ENCODE data around the gene VARS2.

The VARS2 gene

DNA sequence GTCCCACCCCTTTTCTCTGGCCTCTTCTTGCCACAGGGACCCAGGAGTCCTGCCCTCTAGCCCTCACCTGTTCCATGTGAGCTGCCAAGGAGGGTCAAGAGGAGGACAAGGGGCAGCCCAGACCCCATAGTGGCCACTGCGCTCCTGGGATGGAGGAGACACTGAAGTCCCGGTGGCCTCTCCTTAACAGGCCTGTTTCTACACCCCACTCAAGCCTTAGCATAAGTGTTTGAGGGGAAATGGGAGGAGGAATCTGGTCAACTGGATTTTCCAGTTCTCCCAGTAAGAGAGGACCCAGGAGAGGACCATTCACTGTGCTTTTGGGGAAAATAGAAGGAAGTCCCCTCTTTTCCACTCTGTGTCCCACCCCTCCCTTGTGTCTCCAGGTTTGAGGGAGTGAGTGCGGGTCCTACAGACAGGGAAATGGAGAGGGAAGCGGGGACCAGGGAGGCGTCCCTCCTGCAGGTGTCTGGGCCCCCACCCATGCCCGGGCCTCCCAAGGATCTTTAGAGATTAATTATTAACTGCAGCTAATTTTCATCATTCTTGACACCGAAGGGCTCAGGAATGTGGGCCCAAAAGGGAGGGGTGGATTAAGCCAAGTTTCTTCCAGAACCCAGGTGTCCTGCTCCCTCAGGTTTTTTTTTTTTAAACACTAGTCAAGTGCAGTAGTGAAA lies 18.1 kb downstream of the VARS2 start, which contains the start of gene SFTA2:
Gene SFTA2, minus strand, starts transcription at position 202 of the 677 bp plus-strand sequence. Its CDS starts 74 bp downstream, at position 128.
- no peak for DNase-seq

DNA sequence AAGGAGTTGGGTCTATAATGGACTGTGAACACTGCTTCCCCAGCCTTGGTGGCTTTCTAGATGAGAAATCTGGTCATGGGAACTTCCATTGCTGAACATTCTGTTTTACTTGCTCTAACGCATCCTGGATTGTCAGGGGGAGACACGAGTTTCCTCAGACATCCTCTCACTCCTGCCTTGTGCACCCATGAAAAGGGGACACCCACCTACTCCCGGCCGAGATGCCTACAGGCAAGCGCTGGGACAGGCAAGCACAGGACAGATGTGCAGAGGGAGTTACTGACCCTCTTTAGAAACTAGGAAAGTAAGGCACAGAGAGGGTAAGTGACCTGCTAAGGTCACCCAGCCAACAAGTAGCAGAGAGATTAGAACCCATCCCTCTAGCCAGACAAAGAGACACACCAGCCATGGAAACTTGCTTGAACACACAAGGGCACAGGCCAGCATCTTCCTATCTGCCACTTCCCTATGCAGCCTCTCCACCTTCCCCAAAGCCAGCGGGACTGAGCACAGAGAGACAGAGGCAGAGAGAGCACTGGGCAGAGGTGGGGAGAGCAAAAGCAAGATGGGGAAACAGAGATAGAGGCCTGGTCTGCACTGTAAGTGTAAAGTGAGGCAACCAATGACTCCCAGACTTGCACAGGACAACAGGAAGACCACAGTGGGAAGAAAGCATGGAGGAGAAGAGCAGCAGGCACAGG lies 18.8 kb downstream of the VARS2 start:
- DNase-seq = no peak

DNA sequence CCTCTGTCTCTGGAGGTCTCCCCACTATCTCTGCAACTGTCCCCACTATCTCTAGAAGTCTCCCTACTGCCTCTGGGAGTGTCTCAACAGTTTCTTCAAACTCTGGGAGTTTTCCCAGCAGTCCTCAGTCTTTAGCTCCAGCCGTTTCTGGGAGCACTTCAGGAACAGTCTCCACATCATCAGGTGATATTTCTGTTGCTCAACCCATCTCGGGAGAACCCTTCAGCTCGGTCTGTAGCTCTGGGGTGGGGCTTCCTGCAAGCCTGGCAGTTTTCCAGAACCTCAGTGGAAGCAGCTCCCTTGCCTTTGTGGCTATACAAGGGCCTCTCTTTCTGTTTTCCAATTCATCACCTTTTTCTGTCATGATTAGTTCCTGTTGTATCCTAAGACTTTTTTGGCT lies 21.0 kb downstream of the VARS2 start:
- DNase-seq = peak; percentile 12

DNA sequence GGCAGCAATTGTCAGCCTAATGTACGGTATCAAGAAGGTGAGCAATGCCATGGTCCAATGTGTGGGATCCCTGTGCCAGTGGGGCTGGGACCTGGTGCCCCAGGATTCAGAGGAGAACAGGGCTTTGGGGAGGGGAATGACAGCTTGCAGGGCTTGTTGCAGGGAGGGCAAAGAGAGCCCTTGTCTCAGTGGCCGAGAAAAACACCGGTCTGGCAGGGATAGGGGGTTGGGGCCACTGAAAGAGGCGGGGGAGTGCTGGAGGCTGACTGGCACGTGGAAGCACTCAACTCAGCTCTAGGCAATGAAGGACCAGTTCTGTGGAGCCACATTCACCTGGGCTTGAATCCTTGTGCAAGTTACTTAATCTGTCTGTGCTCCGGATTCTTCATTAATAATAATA lies 23.2 kb downstream of the VARS2 start:
- DNase-seq = no peak

DNA sequence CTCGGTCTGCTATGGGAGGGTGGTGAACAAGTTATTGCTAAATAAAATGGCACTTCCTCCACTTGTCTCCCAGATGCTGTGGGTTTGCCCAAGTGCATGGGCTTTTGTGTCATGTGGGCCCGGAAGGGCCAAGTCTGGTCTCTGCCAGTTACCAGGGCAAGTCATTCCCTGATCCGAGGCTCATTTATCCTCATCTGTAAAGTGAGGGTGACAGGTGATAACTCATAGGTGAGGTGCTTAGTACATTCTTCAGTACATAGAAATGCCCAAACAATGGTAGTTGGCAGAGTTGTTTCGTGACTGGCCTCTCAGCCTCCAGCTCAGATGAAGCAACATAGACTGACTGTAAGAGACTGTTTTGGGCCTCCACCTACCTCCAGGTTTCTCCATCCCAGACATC lies 24.7 kb downstream of the VARS2 start:
- DNase-seq = no peak

DNA sequence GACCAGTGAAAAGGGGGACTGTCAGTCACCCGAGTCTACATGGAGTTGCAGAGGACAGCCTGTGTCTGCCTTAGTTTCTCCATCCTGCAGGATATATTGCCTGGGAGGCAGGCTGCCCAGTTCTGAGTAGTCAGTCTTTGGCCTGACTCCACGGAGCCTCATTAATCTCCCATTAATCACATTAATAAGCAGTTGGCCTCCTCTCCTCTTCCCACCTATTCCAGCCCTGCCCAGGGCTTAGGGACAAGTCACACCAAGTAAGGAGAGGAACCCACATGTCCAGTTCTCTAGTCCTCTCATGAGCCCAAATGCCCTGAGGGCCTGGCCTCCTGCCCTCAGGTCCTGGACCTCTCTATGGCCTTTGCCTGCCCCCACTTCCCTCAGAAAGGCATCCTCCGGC lies 25.4 kb downstream of the VARS2 start:
- DNase-seq = no peak

DNA sequence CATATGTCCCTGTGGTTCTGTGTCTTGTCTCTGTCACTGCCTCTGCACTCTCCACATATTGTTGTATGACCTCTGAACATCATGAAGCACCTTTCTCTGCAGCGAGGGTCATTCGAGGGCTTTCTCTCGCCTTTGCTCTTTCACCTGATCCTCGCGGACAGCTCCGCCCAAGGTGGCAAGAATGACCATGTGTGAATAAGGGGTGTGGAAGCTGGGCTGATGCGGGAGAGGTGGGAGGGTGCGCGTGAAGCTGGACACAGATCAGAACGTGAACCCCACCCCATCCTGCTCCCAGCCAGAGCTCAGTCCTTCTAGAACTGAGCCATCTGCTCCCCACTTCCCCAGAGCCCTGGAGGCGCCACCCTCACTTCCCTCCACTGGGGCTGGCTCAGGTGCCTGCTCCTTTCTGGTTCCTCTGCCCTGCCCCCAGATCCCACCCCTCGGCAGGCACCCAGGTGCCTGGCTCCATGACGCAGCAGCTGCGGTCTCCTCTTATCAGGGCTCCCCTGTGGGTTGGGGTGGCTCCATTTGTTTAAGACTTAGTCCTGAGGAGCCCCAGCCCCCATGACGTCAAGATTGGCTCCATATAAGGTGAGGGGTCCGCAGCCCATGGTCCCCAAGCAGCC lies 26.4 kb downstream of the VARS2 start, which contains the start of gene MUCL3:
Gene MUCL3, plus strand, starts transcription at position 613 of the 626 bp plus-strand sequence. CDS start 27 bp downstream, outside the sequence.
- DNase-seq = no peak

DNA sequence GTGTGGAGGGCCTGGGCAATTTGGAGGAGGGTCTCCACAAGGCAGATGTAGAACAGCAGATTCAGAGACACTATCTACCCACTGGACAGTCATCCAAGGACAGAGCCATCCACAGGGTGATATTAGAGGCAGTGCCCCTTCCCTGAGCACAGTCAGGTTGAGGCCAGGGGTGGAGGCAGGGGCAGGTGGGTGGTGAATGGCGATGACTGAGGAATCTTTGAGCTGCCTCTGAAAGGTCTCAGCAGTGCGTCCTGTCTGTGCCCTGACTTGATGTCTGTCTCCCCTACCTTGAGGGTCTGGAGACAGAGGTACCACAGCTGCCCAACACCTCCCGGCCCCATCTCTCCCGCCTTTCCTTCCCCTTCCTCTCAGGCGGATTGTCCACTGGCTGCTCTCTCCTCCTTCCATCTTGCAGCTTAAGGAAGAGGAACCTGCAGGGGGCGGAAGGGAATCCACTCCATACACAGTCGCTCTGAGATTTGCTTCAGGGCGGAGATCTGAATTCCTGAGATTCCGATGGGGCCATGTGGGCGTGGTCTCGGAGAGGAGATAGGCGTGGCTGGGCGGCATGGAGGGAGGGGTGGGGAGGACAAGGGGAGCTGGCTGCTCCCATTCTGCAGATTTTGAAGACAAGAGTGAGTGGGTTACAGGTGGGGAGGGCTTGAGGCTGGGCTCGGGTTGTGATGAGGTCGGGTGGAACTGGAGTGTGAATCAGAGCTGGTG lies 28.5 kb downstream of the VARS2 start:
- peak; percentile 89 for DNase-seq

DNA sequence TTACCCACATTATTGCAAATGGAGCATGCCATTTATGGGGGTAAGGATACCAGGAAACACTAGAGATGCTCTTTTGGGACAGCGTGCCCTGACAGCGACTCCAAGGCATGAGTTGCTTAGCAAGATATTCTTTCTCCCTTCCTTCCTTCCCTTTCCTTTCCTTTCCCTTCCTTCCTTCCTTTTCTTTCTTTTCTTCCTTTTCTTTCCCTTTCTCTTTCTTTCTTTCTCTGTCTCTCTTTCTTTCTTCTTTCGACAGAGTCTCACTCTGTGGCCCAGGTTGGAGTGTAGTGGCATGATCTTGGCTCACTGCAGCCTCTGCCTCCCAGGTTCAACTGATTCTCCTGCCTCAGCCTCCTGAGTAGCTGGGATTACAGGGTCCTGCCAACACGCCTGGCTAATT lies 30.0 kb downstream of the VARS2 start:
- DNase-seq = no peak

DNA sequence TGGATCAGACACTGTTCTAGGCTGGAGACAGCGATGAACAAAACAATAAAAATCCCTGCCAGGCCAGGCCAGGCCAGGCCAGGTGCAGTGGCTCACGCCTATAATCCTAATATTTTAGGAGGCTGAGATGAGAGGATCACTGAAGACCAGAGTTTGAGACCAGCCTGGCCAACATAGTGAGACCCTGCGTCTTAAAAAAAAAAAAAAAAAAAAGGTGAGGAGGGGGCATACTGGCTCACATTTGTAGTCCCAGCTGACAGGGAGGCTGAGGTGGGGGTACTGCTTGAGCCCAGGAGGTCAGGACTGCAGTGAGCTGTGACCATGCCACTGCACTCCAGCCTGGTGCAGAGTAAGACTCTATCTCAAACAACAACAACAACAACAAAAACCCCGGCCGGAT lies 31.2 kb downstream of the VARS2 start:
- DNase-seq = no peak

DNA sequence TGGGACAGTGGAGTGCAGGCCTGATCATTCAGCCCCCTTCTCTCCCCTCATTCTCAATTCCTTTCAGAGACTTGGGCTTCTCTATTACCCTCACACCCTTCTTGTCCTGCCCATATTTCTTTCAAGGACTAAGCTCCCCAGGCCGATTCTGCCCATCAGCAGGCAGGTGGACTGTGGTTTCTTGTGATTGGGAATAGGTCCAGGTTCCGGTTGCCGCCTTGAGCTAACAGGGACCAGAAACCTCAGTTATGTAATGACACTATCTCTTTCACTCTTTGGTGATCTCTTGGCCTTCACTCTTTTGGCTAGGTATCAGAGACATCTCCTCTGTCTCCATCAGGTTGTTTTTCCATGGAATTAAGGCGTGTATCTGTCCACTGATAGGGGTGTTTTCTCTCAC lies 33.2 kb downstream of the VARS2 start:
- DNase-seq = no peak

DNA sequence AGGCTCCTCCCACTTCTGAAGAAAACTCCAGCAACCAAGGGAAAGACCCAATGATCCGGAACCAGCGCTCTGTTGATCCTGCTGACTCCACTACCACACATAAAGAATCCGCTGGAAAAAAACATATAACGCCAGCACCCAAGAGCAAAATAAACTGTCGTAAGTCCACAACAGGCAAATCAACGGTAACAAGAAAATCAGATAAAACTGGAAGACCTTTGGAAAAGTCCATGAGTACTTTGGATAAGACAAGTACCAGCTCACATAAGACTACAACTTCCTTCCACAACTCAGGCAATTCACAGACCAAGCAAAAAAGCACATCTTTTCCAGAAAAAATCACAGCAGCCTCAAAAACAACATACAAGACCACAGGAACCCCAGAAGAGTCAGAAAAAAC lies 34.8 kb downstream of the VARS2 start:
- DNase-seq = no peak

DNA sequence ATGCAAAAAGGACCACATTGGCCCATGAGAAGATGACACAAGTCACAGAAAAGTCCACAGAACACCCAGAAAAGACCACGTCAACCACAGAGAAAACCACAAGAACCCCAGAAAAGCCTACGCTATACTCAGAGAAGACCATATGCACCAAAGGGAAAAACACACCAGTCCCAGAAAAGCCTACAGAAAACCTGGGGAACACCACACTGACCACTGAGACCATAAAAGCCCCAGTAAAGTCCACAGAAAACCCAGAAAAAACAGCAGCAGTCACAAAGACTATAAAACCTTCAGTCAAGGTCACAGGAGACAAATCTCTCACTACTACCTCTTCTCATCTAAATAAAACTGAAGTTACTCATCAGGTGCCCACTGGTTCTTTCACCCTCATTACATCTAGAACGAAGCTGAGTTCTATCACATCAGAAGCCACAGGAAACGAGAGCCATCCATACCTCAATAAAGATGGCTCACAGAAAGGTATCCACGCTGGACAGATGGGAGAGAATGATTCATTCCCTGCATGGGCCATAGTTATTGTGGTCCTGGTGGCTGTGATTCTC lies 38.0 kb downstream of the VARS2 start:
- no peak for DNase-seq

DNA sequence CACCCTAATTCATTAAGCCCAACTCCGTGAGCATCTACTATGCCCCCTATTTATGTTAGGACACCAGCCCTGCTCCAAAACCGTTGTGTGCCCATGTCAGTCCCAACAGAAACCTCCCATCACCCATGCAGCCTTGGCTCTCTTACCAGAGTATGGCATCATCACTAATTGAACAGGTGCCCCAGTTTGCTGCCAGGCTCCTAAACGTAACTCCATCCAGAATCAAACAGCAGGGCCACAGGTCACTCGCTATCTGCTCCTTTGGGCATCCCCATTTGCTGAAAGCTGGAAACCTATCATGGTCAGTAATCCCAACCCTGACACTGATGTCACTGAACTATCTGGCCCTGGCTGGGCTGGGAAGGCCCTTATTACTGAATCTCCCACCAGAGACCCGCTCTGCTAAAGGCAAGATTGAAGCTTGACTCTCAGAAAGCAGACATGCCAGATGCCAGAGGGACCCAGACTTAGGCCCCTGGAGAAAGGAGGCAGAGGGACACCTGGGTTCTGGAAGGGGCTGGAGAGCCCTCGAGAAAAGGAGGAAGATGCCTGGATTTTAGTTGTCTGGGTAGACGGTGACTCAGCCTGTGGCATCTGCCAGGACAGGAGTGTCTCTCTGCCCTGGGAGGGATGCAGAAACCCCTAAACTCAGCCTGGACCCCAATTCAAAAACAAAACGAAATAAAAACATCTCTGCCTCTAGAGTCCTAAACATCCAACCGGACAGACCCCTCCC lies 40.8 kb downstream of the VARS2 start:
- DNase-seq = no peak

DNA sequence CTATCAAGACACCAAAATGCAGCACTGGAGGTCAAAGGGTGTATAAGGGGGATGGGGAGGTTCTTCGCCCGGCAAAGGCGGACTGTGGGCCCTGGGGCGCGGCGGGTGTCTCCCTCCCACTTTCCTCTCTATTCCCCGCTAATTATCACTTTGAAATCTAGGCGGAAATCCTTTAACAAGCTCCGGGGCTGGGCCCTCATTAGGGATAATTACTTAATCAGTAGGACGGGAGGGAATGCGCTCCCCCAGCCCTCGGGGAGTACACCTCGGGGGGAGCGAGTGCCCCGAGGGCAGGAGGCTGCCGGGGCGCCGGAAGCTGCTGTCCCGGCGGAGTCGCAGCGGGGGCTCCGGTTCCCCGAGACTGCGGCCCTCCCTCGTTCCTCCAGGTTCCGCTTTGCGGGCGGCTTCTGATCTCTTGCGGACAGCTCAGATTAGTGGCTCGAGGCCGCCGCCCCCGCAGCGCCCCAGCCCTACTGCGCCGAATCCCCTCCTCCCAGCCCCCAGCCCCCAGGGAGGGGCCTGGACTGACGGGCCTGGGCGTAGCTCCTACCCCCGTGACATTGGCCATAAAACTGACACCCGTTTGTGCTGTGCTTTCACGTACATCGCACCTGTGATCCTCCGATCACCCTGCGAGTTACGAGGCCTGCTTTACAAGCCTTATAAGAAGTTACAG lies 41.5 kb downstream of the VARS2 start:
- DNase-seq = peak; percentile 49

DNA sequence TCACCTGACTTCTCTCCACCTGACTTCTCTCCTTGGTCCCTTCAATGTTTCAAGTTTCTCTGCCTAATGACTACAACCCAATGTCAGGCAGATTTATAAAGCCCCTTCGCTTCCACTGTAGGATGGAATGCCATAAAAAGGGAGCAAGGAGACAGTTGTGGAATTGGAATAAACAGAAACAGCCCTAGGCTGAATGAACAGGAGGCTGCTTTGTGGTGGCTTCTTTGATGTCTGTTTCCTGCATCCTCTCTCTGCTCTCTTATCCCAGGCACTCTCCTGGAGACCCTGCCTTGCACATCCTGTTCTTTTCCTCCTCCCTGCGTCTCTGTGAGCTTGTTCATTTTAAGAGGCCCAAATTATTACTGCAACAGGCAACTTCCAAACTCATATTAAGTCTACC lies 43.7 kb downstream of the VARS2 start:
- DNase-seq = no peak

DNA sequence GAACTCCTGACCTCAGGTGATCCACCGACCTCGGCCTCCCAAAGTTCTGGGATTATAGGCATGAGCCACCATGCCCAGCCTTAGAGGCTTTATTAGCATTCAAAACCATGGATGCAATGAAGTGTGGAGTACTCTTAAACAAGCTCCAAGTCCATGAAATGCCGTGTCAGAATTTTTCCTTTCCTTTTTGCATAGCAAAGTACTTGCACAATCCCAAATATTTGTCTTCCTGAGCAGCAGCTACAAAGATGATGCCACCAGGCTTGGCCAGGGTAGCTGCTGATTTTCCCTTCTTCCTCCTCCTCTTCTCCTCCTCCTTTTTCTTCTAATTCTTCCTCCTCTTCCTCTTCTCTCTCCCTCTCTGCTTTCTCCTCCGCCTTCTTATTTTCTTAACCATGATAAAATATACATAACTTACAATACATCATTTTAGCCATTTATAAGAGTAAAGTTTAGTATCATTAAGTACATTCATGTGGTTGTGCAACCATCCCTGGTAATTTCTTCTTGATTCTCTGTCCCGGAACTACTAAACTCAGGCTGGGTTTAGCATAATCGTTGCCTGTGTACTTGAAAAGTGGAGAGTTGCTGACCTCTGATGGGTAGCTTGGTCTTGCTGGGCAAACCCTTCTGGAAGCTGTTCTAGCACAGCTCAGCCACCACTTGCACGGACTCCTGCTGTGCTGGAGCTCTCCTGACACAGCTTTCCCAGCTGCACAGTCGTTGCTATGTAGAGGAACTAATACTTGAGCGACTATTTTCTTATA lies 47.1 kb downstream of the VARS2 start:
- DNase-seq = no peak

DNA sequence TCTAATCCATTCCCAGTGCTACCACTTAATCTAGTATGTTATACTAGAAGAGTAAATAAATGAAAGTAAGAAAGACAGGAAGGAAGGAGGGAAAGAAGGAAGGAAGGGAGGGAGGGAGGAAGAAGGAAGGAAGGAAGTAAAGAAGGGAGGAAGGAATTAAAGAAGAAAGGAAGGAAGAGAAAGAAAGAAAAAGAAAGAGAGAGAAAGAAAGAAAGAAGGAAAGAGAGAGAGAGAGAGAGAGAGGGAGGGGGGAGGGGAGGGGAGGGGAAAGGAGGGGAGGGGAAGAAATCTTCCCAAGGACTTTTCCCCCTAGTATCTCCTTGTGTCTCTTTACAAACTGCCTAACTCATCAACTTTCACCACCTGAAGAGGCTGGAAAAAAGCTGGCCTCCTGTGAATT lies 48.7 kb downstream of the VARS2 start:
- no peak for DNase-seq

DNA sequence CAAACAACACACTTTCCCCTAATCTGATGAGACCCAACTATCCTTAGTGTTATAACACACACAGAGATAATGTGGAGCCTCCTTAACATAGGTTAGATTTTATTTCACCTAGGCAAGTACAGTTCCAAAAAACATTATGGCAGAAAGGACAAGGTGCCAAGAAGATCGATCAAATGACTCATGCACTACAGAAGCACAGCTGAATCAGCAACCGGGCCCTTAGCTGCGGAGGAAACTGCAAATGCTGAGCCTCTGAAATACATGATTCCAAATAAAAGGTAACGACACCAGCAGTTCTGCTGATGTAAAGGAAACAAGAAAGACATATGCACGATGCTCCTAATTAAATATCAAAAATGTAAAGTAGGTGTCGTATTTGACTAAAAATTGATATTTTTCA lies 49.6 kb downstream of the VARS2 start:
- DNase-seq = peak; percentile 32

DNA sequence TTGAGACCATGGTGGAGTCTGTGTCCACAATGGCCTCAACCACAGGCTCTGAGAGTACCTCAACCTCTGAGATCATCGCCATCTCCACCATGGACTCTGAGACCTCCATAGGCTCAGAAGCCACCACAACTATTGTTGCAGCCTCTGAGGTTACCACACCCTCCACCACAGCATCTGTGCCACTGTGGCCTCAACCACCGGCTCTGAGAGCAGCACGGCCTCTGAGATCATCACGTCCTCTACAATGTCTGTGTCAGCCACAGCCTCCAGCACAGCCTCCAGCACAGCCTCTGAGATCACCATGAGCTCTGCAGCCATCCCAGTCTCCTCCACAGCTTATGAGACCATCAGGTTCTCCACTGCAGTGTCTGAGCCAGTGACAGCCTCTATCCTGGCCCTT lies 50.0 kb downstream of the VARS2 start:
- DNase-seq = no peak

DNA sequence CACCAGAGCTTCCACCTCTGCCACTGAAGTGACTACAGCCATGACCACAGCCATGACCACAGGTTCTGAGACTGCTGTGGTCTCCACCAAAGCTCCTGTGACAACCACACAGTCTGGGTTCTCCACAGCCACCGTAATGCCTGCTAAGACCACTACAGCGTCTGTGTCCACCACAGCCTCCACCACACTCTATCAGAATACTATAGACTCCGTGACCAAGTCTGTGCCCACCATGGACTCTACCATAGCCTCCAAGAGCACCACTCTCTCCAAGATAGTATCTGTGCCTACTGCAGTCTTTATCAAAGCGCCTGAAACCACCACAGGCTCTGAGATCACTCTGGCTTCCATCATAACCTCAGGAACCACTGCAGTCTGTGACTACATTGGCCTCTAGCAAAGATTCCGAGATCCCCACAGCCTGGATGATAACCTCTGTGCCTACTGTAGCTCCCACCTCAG lies 51.1 kb downstream of the VARS2 start:
- no peak for DNase-seq
